Measurements from ENCODE around the gene APAF1.

- TF ChIP-seq CTCF (conservative IDR thresholded peaks at IDR 0.05; ENCODE audit: low read depth, low read length) (no peak), EZH2 (IDR thresholded peaks at IDR 0.05; ENCODE audit: low read length, unreplicated experiment) (no peak), EZH2phosphoT487 (IDR thresholded peaks at IDR 0.05; ENCODE audit: borderline replicate concordance, low read length) (no peak)
Measured at GRCh38 chr12:98763656-98764055, 118.6 kb downstream of the APAF1 start.
